ENCODE measurements around the gene COMTD1. TPM values are rescaled to one million over a fixed set of nuclear protein-coding genes. Genes with fewer than 3 reads are reported as not detected.

COMTD1 gene
- total RNA-seq, 1 donor = 13.4 TPM

DNA sequence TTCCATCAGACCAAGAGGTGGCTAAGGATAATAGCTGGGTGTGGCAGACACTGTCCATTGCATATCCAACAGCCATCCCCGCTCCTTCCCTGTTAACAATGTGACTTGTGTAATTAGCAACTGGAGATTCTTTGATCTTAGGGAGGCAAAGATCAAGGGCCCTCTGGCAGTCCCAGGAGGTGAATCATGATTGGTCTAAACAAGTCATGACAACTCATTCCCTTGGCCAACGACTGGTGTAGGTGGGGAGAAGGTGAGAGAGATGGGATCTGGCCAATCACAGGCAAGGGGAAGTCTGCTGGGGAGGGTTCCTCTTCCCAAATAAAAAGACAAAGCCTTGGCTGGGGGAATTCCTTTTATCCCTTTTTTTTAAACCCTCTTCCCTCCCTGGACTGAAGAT, 46.2 kb upstream of the COMTD1 start:
- Histone ChIP-seq H3K4me3 (ENCODE audit: insufficient read depth, low read length) (no peak overlapping the region), H3K36me3 (ENCODE audit: insufficient read depth, low read length) (no peaks in the 10 kb centered on the region), H3K27me3 (ENCODE audit: insufficient read depth, low read length) (peaks cover 34% of the 10 kb centered on the region), H3K79me2 (ENCODE audit: insufficient read depth, low read length) (no peaks in the 10 kb centered on the region), H3K4me1 (ENCODE audit: insufficient read depth, low read length) (peaks cover 6% of the 10 kb centered on the region), H3K27ac (ENCODE audit: low read depth, low read length) (no peak overlapping the region), H3K9me3 (ENCODE audit: low read depth, low read length) (no peaks in the 10 kb centered on the region), H2AFZ (ENCODE audit: low read length) (no peak overlapping the region), H3K4me2 (ENCODE audit: insufficient read depth, low read length) (no peak overlapping the region), H4K20me1 (ENCODE audit: insufficient read depth, low read length) (no peaks in the 10 kb centered on the region)
- DNase-seq (ENCODE audit: insufficient read length, low spot score, missing footprints) = no peak
- TF ChIP-seq, protein P1, sequence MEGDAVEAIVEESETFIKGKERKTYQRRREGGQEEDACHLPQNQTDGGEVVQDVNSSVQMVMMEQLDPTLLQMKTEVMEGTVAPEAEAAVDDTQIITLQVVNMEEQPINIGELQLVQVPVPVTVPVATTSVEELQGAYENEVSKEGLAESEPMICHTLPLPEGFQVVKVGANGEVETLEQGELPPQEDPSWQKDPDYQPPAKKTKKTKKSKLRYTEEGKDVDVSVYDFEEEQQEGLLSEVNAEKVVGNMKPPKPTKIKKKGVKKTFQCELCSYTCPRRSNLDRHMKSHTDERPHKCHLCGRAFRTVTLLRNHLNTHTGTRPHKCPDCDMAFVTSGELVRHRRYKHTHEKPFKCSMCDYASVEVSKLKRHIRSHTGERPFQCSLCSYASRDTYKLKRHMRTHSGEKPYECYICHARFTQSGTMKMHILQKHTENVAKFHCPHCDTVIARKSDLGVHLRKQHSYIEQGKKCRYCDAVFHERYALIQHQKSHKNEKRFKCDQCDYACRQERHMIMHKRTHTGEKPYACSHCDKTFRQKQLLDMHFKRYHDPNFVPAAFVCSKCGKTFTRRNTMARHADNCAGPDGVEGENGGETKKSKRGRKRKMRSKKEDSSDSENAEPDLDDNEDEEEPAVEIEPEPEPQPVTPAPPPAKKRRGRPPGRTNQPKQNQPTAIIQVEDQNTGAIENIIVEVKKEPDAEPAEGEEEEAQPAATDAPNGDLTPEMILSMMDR (IDR thresholded peaks at IDR 0.05; ENCODE audit: extremely low read depth, low read depth, low read length) = no peak

DNA sequence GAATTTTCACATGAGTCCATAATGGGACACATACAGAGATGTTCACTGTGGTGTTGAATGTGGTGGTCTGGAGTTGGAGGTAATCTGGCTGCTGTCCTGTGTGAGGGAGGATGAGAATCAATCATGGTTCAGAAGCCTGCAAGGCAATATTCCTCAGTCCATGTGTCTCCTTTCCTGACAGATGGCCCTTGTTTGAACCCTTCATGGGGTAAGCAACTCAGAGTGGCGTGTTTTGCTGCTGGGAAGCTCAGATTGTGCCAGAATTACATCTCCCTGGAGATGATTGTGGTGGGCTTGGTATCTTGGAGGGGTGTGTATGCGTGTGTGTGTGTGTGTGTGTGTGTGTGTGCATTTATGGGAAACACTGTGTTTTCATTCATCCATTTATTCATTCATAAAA, 44.5 kb upstream of the COMTD1 start:
- H3K79me2 ChIP-seq (ENCODE audit: insufficient read depth, low read length) = no peaks in the 10 kb centered on the region
- TF ChIP-seq, protein P1 (IDR thresholded peaks at IDR 0.05; ENCODE audit: extremely low read depth, low read depth, low read length) = no peak
- H4K20me1 ChIP-seq (ENCODE audit: insufficient read depth, low read length) = no peaks in the 10 kb centered on the region
- H2AFZ ChIP-seq (ENCODE audit: low read length) = no peak overlapping the region
- no peak overlapping the region for H3K27ac ChIP-seq (ENCODE audit: low read depth, low read length)
- H3K27me3 ChIP-seq (ENCODE audit: insufficient read depth, low read length) = peaks cover 26% of the 10 kb centered on the region
- no peak overlapping the region for H3K4me2 ChIP-seq (ENCODE audit: insufficient read depth, low read length)
- no peaks in the 10 kb centered on the region for H3K36me3 ChIP-seq (ENCODE audit: insufficient read depth, low read length)
- no peak for DNase-seq (ENCODE audit: insufficient read length, low spot score, missing footprints)
- no peak overlapping the region for H3K4me3 ChIP-seq (ENCODE audit: insufficient read depth, low read length)
- H3K4me1 ChIP-seq (ENCODE audit: insufficient read depth, low read length) = peaks cover 6% of the 10 kb centered on the region
- H3K9me3 ChIP-seq (ENCODE audit: low read depth, low read length) = no peaks in the 10 kb centered on the region

DNA sequence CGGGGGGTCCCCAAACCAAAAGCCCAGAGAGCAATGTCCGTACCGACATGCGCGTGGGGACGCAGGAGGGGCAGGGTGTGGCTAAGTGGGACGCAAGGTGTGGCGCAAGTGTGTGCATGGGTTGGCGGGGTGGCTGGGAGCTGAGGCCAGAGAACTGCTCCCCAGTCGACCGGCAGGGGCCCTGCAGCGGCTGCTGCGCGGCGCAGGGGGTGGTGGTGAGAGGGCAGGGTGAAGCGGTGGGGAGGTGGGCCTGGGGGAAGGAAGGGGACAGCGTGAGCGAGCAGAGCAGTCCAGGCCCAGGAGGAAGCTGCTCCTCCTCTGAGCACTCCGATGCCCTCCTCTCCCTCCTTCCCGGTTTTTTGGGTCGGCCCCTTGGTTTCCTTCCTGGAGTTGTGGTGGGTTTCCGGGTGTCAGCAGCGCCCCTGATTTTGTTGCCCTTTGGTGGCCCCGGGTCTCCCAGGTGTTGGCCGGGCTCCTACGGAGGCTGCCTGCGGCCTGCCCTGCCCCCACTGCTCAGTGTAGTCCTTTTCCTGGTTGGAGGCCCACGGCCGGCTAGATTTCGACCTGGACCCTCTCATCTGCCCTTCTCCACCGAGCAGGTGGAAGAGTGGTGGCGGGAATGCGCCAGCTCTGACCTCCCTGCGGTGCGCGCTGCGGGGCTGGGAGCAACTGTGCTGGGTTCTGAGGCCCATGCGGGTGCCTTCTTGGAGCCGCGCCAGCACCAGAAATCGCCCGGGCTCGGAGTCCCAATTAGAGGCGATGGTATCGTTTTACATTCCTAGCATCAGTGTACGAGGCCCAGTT, 40.5 kb upstream of the COMTD1 start:
- TF ChIP-seq, protein P1 (IDR thresholded peaks at IDR 0.05; ENCODE audit: extremely low read depth, low read depth, low read length) = no peak
- Histone ChIP-seq H3K79me2 (ENCODE audit: insufficient read depth, low read length) (no peaks in the 10 kb centered on the region), H3K4me2 (ENCODE audit: insufficient read depth, low read length) (no peak overlapping the region), H3K4me3 (ENCODE audit: insufficient read depth, low read length) (no peak overlapping the region), H3K36me3 (ENCODE audit: insufficient read depth, low read length) (no peaks in the 10 kb centered on the region), H2AFZ (ENCODE audit: low read length) (no peak overlapping the region), H3K4me1 (ENCODE audit: insufficient read depth, low read length) (no peaks in the 10 kb centered on the region), H3K27me3 (ENCODE audit: insufficient read depth, low read length) (peaks cover 9% of the 10 kb centered on the region), H3K9me3 (ENCODE audit: low read depth, low read length) (no peaks in the 10 kb centered on the region), H3K27ac (ENCODE audit: low read depth, low read length) (no peak overlapping the region), H4K20me1 (ENCODE audit: insufficient read depth, low read length) (no peaks in the 10 kb centered on the region)
- DNase-seq (ENCODE audit: insufficient read length, low spot score, missing footprints) = no peak

DNA sequence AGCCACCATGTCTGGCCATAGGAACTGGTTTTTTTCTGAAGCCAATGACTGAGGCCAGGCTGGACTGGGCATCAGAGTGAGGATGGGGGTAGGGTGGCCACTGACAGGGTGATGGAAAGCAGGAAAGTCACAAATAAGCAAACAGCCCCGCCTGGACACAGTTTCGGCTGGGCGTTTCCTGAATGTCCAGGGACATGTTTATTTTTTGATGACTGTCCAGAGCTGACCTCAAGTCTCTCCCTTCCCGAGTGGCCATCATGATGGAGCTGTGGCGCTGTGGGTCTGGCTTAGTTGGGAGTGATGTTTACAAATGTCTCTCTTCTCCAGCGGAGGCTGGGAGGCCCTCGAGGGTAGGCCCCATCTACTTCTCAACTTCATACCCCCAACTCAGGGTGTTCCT, 37.1 kb upstream of the COMTD1 start:
- H3K4me3 ChIP-seq (ENCODE audit: insufficient read depth, low read length) = no peak overlapping the region
- H3K36me3 ChIP-seq (ENCODE audit: insufficient read depth, low read length) = no peaks in the 10 kb centered on the region
- H3K27me3 ChIP-seq (ENCODE audit: insufficient read depth, low read length) = no peaks in the 10 kb centered on the region
- H3K79me2 ChIP-seq (ENCODE audit: insufficient read depth, low read length) = no peaks in the 10 kb centered on the region
- H3K9me3 ChIP-seq (ENCODE audit: low read depth, low read length) = no peaks in the 10 kb centered on the region
- H3K4me2 ChIP-seq (ENCODE audit: insufficient read depth, low read length) = no peak overlapping the region
- H3K4me1 ChIP-seq (ENCODE audit: insufficient read depth, low read length) = no peaks in the 10 kb centered on the region
- DNase-seq (ENCODE audit: insufficient read length, low spot score, missing footprints) = no peak
- peak overlapping the region; percentile 51 for H2AFZ ChIP-seq (ENCODE audit: low read length)
- TF ChIP-seq, protein P1 (IDR thresholded peaks at IDR 0.05; ENCODE audit: extremely low read depth, low read depth, low read length) = no peak
- H3K27ac ChIP-seq (ENCODE audit: low read depth, low read length) = no peak overlapping the region
- H4K20me1 ChIP-seq (ENCODE audit: insufficient read depth, low read length) = no peaks in the 10 kb centered on the region

All from osteoblast (primary cell).